ENCODE data around the gene LITAFD.

DNA sequence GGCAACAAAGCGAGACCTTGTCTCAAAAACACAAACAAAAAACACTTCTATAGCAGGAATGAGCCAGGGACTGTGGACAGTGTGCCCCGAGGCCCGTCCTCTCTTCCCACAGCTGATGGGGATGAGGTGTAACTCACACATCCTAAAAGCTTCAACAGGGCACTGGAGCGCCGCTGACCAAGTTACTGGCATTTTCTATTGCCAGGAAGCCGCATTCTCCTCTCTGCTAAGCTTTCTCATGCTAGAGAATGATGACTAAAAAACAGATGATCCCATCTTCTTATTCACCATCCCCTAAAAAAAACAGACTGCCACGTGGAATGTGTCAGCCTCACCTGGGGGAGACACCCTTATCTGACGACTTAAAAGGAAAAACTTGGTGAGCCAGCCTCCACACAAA is 29.6 kb upstream of the LITAFD start:
- no peak for TF ChIP-seq POLR2AphosphoS5 (IDR thresholded peaks at IDR 0.05; ENCODE audit: borderline replicate concordance, low read depth, low read length)
- TF ChIP-seq EZH2 (IDR thresholded peaks at IDR 0.05), result no peak
- TF ChIP-seq FOXP2 (optimal IDR thresholded peaks at IDR 0.05; ENCODE audit: control extremely low read depth, extremely low read length, insufficient read depth), result no peak
